Parathyroid adenoma (tissue), 2 donors: Measurements from ENCODE around the gene MST1.

ENCODE experiments used
- H2AFZ ChIP-seq: fragments of 300-600 bp; sonication (generic); one replicate; pipeline ENCODE4 v1.7.0; 2017; ENCODE audit warnings: antibody characterized with exemption, mild to moderate bottlenecking
- H3K27ac ChIP-seq: fragments of 300-600 bp; sonication (generic); one replicate; pipeline ENCODE4 v1.7.0; 2017
- H3K27me3 ChIP-seq: fragments of 300-600 bp; sonication (generic); one replicate; pipeline ENCODE4 v1.7.0; 2017; ENCODE audit warnings: low read length; ENCODE audit not compliant: control insufficient read depth, insufficient read depth
- H3K36me3 ChIP-seq: fragments of 300-600 bp; sonication (generic); one replicate; pipeline ENCODE4 v1.7.0; 2017; ENCODE audit warnings: low read length; ENCODE audit not compliant: control insufficient read depth, insufficient read depth
- H3K4me1 ChIP-seq: fragments of 300-600 bp; sonication (generic); one replicate; pipeline ENCODE4 v1.7.0; 2017; ENCODE audit warnings: control low read depth
- H3K4me2 ChIP-seq: fragments of 300-600 bp; sonication (generic); one replicate; pipeline ENCODE4 v1.7.0; 2017; ENCODE audit warnings: low read length
- H3K4me3 ChIP-seq: fragments of 300-600 bp; sonication (generic); one replicate; pipeline ENCODE4 v1.7.0; 2017; ENCODE audit warnings: low read depth, low read length
- H3K79me2 ChIP-seq: fragments of 300-600 bp; sonication (generic); one replicate; pipeline ENCODE4 v1.7.0; 2017; ENCODE audit warnings: control low read depth
- H3K9ac ChIP-seq: fragments of 300-600 bp; sonication (generic); one replicate; pipeline ENCODE4 v1.7.0; 2017; ENCODE audit warnings: mild to moderate bottlenecking
- H3K9me3 ChIP-seq: fragments of 300-600 bp; sonication (generic); one replicate; pipeline ENCODE4 v1.7.0; 2017; ENCODE audit warnings: low read length; ENCODE audit not compliant: control insufficient read depth
- TF ChIP-seq, protein P1 (sequence below): fragments of 300-600 bp; sonication (generic); IDR thresholded peaks from one replicate; pipeline ENCODE4 v1.7.0; 2017; ENCODE audit warnings: antibody characterized with exemption, mild to moderate bottlenecking
- donor health status: primary hyperparathyroidism.

MST1 gene

DNA sequence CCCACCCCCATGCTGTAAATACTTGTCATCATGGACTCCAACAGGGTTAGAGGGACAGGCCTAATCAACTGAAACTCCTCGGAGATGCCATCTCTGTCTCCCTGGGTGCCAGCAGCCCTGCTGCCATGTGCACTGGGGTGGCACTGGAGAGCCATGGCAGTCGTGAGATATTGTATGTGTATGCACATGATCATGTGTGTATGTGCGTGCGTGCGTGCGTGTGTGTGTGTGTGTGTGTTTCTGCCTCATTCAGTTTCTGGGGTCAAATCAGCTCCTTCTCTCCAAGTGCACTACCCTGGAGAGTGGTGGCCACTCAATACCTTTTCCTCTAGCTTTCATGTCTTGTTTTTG, 18.4 kb downstream of the MST1 start:
- no peaks in the 10 kb centered on the region for H3K36me3 ChIP-seq
- H3K27ac ChIP-seq = no peak overlapping the region
- H3K79me2 ChIP-seq = no peaks in the 10 kb centered on the region
- H3K4me1 ChIP-seq = peaks cover 17% of the 10 kb centered on the region
- TF ChIP-seq, protein P1, sequence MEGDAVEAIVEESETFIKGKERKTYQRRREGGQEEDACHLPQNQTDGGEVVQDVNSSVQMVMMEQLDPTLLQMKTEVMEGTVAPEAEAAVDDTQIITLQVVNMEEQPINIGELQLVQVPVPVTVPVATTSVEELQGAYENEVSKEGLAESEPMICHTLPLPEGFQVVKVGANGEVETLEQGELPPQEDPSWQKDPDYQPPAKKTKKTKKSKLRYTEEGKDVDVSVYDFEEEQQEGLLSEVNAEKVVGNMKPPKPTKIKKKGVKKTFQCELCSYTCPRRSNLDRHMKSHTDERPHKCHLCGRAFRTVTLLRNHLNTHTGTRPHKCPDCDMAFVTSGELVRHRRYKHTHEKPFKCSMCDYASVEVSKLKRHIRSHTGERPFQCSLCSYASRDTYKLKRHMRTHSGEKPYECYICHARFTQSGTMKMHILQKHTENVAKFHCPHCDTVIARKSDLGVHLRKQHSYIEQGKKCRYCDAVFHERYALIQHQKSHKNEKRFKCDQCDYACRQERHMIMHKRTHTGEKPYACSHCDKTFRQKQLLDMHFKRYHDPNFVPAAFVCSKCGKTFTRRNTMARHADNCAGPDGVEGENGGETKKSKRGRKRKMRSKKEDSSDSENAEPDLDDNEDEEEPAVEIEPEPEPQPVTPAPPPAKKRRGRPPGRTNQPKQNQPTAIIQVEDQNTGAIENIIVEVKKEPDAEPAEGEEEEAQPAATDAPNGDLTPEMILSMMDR = no peak
- no peak overlapping the region for H3K9ac ChIP-seq
- H3K9me3 ChIP-seq = no peaks in the 10 kb centered on the region
- H3K4me3 ChIP-seq = no peak overlapping the region
- no peaks in the 10 kb centered on the region for H3K27me3 ChIP-seq
- no peak overlapping the region for H3K4me2 ChIP-seq
- H2AFZ ChIP-seq = no peak overlapping the region

DNA sequence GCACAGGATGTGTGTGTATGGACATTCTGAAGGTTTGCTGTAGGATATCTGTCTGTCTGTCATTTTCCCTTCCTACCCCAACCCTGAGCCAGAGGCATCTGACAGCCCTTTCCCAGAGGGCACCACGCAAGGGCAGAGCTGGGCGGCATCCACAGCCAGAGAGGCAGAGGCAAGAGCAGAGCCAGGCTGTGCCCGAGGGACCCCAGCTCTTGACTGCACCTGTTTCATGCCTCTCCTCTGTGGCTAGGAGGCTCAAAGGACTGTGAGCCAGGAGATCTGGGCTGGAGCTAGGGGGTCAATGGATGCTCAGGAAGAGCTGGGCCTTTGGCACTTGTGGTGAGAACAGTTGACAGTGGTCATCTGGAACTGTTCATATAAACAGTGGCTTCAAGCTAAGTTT, 19.9 kb downstream of the MST1 start:
- TF ChIP-seq, protein P1 = no peak
- H3K79me2 ChIP-seq = peaks cover 4% of the 10 kb centered on the region
- peaks cover 10% of the 10 kb centered on the region for H3K4me1 ChIP-seq
- H3K27ac ChIP-seq = no peak overlapping the region
- H3K4me3 ChIP-seq = no peak overlapping the region
- no peak overlapping the region for H3K9ac ChIP-seq
- no peaks in the 10 kb centered on the region for H3K9me3 ChIP-seq
- H3K36me3 ChIP-seq = no peaks in the 10 kb centered on the region
- H3K4me2 ChIP-seq = no peak overlapping the region
- H3K27me3 ChIP-seq = no peaks in the 10 kb centered on the region
- no peak overlapping the region for H2AFZ ChIP-seq

DNA sequence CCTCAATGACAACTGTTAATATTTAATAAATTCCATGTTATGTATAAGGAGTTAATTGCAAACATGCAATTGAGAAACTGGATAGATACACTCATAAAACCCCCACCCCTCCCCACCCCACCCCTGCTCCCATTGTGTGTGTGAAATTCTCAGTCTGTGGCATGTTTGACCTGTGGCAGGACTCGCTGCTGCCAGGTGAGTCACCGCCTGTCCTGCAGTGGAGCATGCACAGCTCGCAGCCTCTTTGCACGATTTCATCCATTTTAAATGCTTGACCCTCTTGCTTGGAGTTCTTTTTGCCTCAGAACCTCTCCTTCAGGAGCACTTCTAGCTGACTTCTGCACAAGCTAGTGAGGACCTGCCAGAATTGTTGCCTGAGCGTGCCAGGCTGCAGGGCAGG, 20.4 kb downstream of the MST1 start:
- Histone ChIP-seq H3K27me3 (no peaks in the 10 kb centered on the region), H3K9ac (no peak overlapping the region), H3K4me3 (no peak overlapping the region), H3K36me3 (no peaks in the 10 kb centered on the region), H2AFZ (no peak overlapping the region), H3K4me1 (peaks cover 10% of the 10 kb centered on the region), H3K27ac (no peak overlapping the region), H3K79me2 (peaks cover 7% of the 10 kb centered on the region), H3K9me3 (no peaks in the 10 kb centered on the region), H3K4me2 (no peak overlapping the region)
- TF ChIP-seq, protein P1 = no peak

DNA sequence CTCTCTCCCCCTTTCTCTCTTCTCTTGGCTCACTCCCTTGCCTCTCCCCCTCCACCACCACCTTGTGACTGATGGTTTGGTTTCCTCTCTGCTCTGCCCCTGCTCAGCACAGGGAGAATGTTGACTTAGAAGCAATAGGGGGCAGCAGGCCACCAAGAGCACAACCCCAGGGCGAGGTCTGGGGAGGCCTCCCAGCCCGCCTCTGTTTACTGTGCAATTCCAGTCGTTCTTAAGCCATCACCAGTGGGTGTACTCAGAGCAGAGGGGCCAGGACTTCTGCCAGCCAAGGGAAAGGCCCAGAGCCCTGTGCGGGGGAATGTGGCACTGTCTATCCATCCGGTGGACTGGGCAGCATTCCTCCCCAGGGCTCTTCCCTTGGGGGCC, 20.9 kb downstream of the MST1 start:
- H3K4me2 ChIP-seq = no peak overlapping the region
- no peaks in the 10 kb centered on the region for H3K27me3 ChIP-seq
- no peak overlapping the region for H3K9ac ChIP-seq
- H3K4me3 ChIP-seq = no peak overlapping the region
- H3K79me2 ChIP-seq = peaks cover 7% of the 10 kb centered on the region
- H3K27ac ChIP-seq = no peak overlapping the region
- peaks cover 10% of the 10 kb centered on the region for H3K4me1 ChIP-seq
- H2AFZ ChIP-seq = no peak overlapping the region
- TF ChIP-seq, protein P1 = no peak
- no peaks in the 10 kb centered on the region for H3K36me3 ChIP-seq
- no peaks in the 10 kb centered on the region for H3K9me3 ChIP-seq

GRCh38 chr3:49667701-49668413, 21.4 kb downstream of the MST1 start:
- TF ChIP-seq, protein P1 = no peak
- Histone ChIP-seq H3K9ac (no peak overlapping the region), H3K36me3 (no peaks in the 10 kb centered on the region), H3K4me3 (no peak overlapping the region), H3K27me3 (no peaks in the 10 kb centered on the region), H2AFZ (no peak overlapping the region), H3K9me3 (no peaks in the 10 kb centered on the region), H3K27ac (no peak overlapping the region), H3K79me2 (peaks cover 7% of the 10 kb centered on the region), H3K4me1 (peaks cover 7% of the 10 kb centered on the region), H3K4me2 (no peak overlapping the region)
